ENCODE data around the gene OMP. TPM values are rescaled to one million over a fixed set of nuclear protein-coding genes. Genes with fewer than 3 reads are reported as not detected.
"Not testable (repeated sequence)": the region's sequence is repeated elsewhere in the genome, so short reads cannot be mapped to it uniquely, and the experiment has no call there.

OMP gene
- total RNA-seq, 2 experiments from 2014 or later = not detected

DNA sequence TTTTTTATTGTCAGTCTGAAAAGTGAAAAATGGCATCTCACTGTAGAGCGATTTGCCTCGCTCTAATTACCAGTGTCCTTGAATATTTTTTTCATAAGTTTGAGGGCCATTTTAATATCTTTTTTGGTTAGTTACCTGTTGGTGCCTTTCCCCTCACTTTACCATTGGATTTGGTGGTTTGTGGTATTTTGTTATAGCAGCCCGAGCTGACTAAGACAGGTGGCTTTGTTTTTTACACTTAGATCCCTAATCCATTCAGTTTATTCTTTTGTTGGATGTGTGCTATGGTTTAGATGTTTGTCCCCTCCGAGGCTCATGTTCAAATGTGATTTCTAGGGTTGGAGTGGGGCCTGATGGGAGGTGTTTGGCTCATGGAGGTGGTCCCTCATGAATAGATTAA is 42.4 kb upstream of the OMP start:
- CTCF ChIA-PET = no interaction called here
- Histone ChIP-seq H3K27ac (ENCODE audit: low read depth in 1 of 2, low read length in 2 of 2) (no peak overlapping the region), H3K36me3 (ENCODE audit: insufficient read depth, low read length) (no peaks in the 10 kb centered on the region), H3K27me3 (ENCODE audit: control insufficient read depth in 1 of 2, insufficient read depth in 2 of 2, low read length in 2 of 2) (no peaks in the 10 kb centered on the region), H3K9me3 (ENCODE audit: control insufficient read depth in 1 of 2, insufficient read depth in 1 of 2, low read length in 2 of 2) (peaks cover 8 to 28% of the 10 kb centered on the region in 2 experiments), H3K4me3 (ENCODE audit: low read length) (no peak overlapping the region), H3K4me1 (ENCODE audit: insufficient read depth, low read length) (no peaks in the 10 kb centered on the region)
- DNase-seq (no peak), ATAC-seq (ENCODE audit: poor library complexity) (no peak)
- POLR2A ChIA-PET = no interaction called here
- Mint-ChIP-seq H3K27ac (no peak overlapping the region), H3K4me1 (ENCODE audit: low read depth) (no peaks in the 10 kb centered on the region), H3K27me3 (no peaks in the 10 kb centered on the region), H3K36me3 (ENCODE audit: low read depth) (no peaks in the 10 kb centered on the region), H3K4me3 (no peak overlapping the region), H3K9me3 (peaks cover 3% of the 10 kb centered on the region)
- TF ChIP-seq, protein P1, sequence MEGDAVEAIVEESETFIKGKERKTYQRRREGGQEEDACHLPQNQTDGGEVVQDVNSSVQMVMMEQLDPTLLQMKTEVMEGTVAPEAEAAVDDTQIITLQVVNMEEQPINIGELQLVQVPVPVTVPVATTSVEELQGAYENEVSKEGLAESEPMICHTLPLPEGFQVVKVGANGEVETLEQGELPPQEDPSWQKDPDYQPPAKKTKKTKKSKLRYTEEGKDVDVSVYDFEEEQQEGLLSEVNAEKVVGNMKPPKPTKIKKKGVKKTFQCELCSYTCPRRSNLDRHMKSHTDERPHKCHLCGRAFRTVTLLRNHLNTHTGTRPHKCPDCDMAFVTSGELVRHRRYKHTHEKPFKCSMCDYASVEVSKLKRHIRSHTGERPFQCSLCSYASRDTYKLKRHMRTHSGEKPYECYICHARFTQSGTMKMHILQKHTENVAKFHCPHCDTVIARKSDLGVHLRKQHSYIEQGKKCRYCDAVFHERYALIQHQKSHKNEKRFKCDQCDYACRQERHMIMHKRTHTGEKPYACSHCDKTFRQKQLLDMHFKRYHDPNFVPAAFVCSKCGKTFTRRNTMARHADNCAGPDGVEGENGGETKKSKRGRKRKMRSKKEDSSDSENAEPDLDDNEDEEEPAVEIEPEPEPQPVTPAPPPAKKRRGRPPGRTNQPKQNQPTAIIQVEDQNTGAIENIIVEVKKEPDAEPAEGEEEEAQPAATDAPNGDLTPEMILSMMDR (IDR thresholded peaks at IDR 0.05) = no peak
- intact Hi-C loops (cut with DNase I, micrococcal nuclease) = loop anchor here in 1 of 2 experiments (10.0 kb wide), 2 partner anchors 415 to 1515 kb away; partner anchors contain the start of genes NARS2 and PAK1

DNA sequence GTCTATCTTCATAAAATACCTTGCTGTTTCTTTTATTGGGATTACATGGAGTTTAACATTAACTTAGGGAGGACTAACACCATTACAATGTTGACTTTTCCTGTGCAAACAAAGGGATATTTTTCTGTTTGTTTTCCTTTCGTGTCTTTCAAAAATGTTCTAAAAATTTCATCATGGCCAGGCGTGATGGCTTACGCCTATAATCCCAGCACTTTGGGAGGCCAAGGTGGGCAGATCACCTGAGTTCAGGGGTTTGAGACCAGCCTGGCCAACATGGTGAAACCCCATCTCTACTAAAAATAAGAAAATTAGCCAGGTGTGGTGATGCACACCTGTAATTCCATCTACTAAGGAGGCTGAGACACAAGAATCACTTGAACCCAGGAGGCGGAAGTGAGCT is 41.4 kb upstream of the OMP start:
- H3K27me3 Mint-ChIP-seq; H3K36me3 ChIP-seq (ENCODE audit: insufficient read depth, low read length); ATAC-seq (ENCODE audit: poor library complexity); H3K4me1 Mint-ChIP-seq (ENCODE audit: low read depth); H3K27ac ChIP-seq (ENCODE audit: low read depth in 1 of 2, low read length in 2 of 2); DNase-seq; H3K4me1 ChIP-seq (ENCODE audit: insufficient read depth, low read length); H3K36me3 Mint-ChIP-seq (ENCODE audit: low read depth); POLR2A ChIA-PET; H3K4me3 ChIP-seq (ENCODE audit: low read length); CTCF ChIA-PET; H3K4me3 Mint-ChIP-seq; H3K27ac Mint-ChIP-seq; H3K27me3 ChIP-seq (ENCODE audit: control insufficient read depth in 1 of 2, insufficient read depth in 2 of 2, low read length in 2 of 2); H3K9me3 Mint-ChIP-seq: not testable (repeated sequence)
- peaks cover 2 to 20% of the 10 kb centered on the region in 2 experiments for H3K9me3 ChIP-seq (ENCODE audit: control insufficient read depth in 1 of 2, insufficient read depth in 1 of 2, low read length in 2 of 2)
- intact Hi-C loops (cut with DNase I, micrococcal nuclease) = loop anchor here in 1 of 2 experiments (10.0 kb wide), 2 partner anchors 414 to 1514 kb away; partner anchors contain the start of genes NARS2 and PAK1

DNA sequence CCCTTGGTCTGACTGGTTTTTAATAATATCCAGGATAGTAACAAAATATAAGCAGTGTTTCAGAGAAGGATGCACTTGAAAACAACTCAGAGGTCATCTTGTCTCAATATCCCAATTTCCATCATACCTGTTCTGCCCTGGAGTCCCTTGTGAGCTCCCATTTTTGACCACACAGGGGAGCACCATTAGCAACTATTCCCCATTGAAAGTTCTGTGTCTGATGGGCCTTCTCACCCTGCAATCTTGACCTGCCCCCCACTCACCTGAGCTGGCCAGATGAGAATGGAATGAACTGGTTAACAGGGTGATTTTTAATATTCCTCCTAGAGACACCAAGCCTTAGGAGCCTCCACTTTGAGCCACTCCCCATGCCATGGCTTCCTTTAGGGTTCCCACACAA is 39.7 kb upstream of the OMP start:
- DNase-seq (no peak), ATAC-seq (ENCODE audit: poor library complexity) (no peak)
- no peak overlapping the region for H3K4me3 ChIP-seq (ENCODE audit: low read length)
- ChIA-PET POLR2A (interaction anchor here (0.8 kb wide), 1 partner anchor 15 kb away, joined by 3 read pairs; no protein-coding TSS in a partner anchor), CTCF (interaction anchor here (1.3 to 2.3 kb wide), 2 partner anchors 15 to 29 kb away, joined by 5 to 13 read pairs; no protein-coding TSS in a partner anchor)
- Mint-ChIP-seq H3K4me3 (peak overlapping the region; percentile 36), H3K27me3 (no peaks in the 10 kb centered on the region), H3K27ac (no peak overlapping the region), H3K36me3 (ENCODE audit: low read depth) (no peaks in the 10 kb centered on the region), H3K4me1 (ENCODE audit: low read depth) (peaks cover 12% of the 10 kb centered on the region), H3K9me3 (no peaks in the 10 kb centered on the region)
- no peaks in the 10 kb centered on the region for H3K27me3 ChIP-seq (ENCODE audit: control insufficient read depth in 1 of 2, insufficient read depth in 2 of 2, low read length in 2 of 2)
- TF ChIP-seq, protein P1 (IDR thresholded peaks at IDR 0.05) = no peak
- H3K9me3 ChIP-seq (ENCODE audit: control insufficient read depth in 1 of 2, insufficient read depth in 1 of 2, low read length in 2 of 2) = peaks cover 0 to 6% of the 10 kb centered on the region in 2 experiments
- intact Hi-C loops (cut with DNase I, micrococcal nuclease) = loop anchor here in 1 of 2 experiments (1.0 to 10.0 kb wide), 3 partner anchors 28 to 1512 kb away; partner anchors contain the start of genes NARS2 and PAK1
- no peaks in the 10 kb centered on the region for H3K36me3 ChIP-seq (ENCODE audit: insufficient read depth, low read length)
- H3K27ac ChIP-seq (ENCODE audit: low read depth in 1 of 2, low read length in 2 of 2) = no peak overlapping the region
- peaks cover 17% of the 10 kb centered on the region for H3K4me1 ChIP-seq (ENCODE audit: insufficient read depth, low read length)

DNA sequence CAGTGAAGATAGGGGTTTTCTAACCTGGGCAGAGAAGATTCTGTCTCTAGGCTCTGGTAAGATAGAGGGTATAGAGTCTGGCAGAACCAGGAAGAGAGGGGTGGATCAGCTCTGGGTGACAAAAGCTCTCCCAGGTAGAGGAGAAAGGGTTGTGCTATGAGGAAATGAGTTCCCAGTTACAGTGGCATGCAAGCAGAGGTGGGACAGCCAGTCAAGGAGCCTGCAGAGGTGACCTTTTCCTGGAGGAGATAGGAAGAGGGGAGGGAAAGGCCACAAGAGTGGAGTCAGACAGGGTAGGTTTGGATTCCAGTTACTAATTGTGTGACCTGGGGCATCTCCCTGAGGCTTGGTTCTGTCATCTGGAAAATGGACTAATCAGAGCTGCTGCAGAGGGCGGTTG is 39.2 kb upstream of the OMP start:
- ChIA-PET CTCF (interaction anchor here (1.3 to 2.3 kb wide), 2 partner anchors 16 to 28 kb away, joined by 5 to 13 read pairs; no protein-coding TSS in a partner anchor), POLR2A (no interaction called here)
- Mint-ChIP-seq H3K27ac (no peak overlapping the region), H3K36me3 (ENCODE audit: low read depth) (no peaks in the 10 kb centered on the region), H3K9me3 (no peaks in the 10 kb centered on the region), H3K4me1 (ENCODE audit: low read depth) (peaks cover 12% of the 10 kb centered on the region), H3K27me3 (no peaks in the 10 kb centered on the region), H3K4me3 (peak overlapping the region; percentile 36)
- H3K9me3 ChIP-seq (ENCODE audit: control insufficient read depth in 1 of 2, insufficient read depth in 1 of 2, low read length in 2 of 2) = peaks cover 0 to 3% of the 10 kb centered on the region in 2 experiments
- no peaks in the 10 kb centered on the region for H3K27me3 ChIP-seq (ENCODE audit: control insufficient read depth in 1 of 2, insufficient read depth in 2 of 2, low read length in 2 of 2)
- ATAC-seq (ENCODE audit: poor library complexity) (no peak), DNase-seq (no peak)
- intact Hi-C loops (cut with DNase I, micrococcal nuclease) = loop anchor here in 1 of 2 experiments (1.0 to 10.0 kb wide), 3 partner anchors 28 to 1511 kb away; partner anchors contain the start of genes NARS2 and PAK1
- H3K4me1 ChIP-seq (ENCODE audit: insufficient read depth, low read length) = peaks cover 19% of the 10 kb centered on the region
- H3K4me3 ChIP-seq (ENCODE audit: low read length) = no peak overlapping the region
- TF ChIP-seq, protein P1 (IDR thresholded peaks at IDR 0.05) = no peak
- no peak overlapping the region for H3K27ac ChIP-seq (ENCODE audit: low read depth in 1 of 2, low read length in 2 of 2)
- no peaks in the 10 kb centered on the region for H3K36me3 ChIP-seq (ENCODE audit: insufficient read depth, low read length)
